Colonic mucosa (tissue), 4 donors: ENCODE results near the gene ESPNL. TPM values are rescaled to one million over a fixed set of nuclear protein-coding genes. Genes with fewer than 3 reads are reported as not detected.

ENCODE experiments used
- DNase-seq: peaks from one replicate; pipeline ENCODE4 v3.0.0-alpha.2; 2020
- H3K27ac ChIP-seq: fragments of 200-600 bp; one replicate; pipeline ENCODE4 v1.8.0; 2021
- H3K27me3 ChIP-seq: fragments of 200-600 bp; one replicate; pipeline ENCODE4 v1.8.0; 2021
- H3K36me3 ChIP-seq: fragments of 200-600 bp; one replicate; pipeline ENCODE4 v1.8.0; 2021
- H3K4me1 ChIP-seq: fragments of 200-600 bp; one replicate; pipeline ENCODE4 v1.8.0; 2021; ENCODE audit warnings: mild to moderate bottlenecking
- H3K4me3 ChIP-seq: fragments of 200-600 bp; one replicate; pipeline ENCODE4 v1.8.0; 2021
- H3K9ac ChIP-seq, 2 donors: one replicate each; pipeline ENCODE4 v1.7.0; 2013; ENCODE audit warnings: control low read depth in 2 of 2, low read depth in 2 of 2, low read length in 2 of 2
- H3K9me3 ChIP-seq: fragments of 200-600 bp; one replicate; pipeline ENCODE4 v1.8.0; 2021
- CTCF ChIP-seq: fragments of 200-600 bp; IDR thresholded peaks from one replicate; pipeline ENCODE4 v1.8.0; 2022; ENCODE audit warnings: antibody characterized with exemption, mild to moderate bottlenecking
- intact Hi-C: fragments of 100-400 bp; cut with DNase I; formaldehyde crosslinking; loops from one replicate; pipeline ENCODE4 v1.14.1; 2022
- total RNA-seq, 2 donors: library from RNA; stranded (reverse); fragmentation: NEBNext Ultra II Directional in 1 of 2; extraction: Animal tissue kit (Norgen Biotek cat#: 25700) in 1 of 2; gene quantifications; one replicate each; pipeline ENCODE4 v1.2.1, GENCODE V29; 2021
- donor health status: healthy.
- donor health status: DM: no; HTN: no; CAD: no.
- donor health status: DM: no; HTN: no; CAD: no.

Gene ESPNL
- total RNA-seq, 2 donors from 2014 or later: 0.08 to 0.12 TPM

DNA sequence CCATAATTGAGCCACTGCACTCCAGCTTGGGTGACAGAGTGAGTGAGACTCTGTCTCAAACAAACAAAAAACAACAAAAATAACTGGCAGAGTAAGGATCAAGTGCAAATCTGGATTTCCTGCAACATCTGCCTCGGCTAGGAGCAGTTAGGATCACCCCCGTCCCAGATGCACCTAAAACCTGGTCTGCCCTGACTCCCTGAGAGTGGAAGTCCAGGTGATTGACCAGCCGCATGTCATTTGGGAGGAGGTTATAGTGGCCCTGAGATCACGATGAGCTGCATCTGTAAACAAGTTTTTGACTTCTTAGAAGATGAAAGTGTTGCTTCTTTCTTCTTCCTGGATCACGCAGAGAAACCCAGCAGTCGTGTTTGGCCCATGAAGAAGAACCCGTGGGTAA is 5.0 kb upstream of the ESPNL start:
- TF ChIP-seq CTCF: no peak
- no peak overlapping the region for H3K27ac ChIP-seq
- H3K27me3 ChIP-seq: no peaks in the 10 kb centered on the region
- H3K4me3 ChIP-seq: no peak overlapping the region
- no peaks in the 10 kb centered on the region for H3K9me3 ChIP-seq
- H3K9ac ChIP-seq: no peak overlapping the region
- no peaks in the 10 kb centered on the region for H3K4me1 ChIP-seq
- DNase-seq: no peak
- intact Hi-C loops: no loop called here
- H3K36me3 ChIP-seq: no peaks in the 10 kb centered on the region

GRCh38 chr2:238096311-238097011 is 3.7 kb upstream of the ESPNL start:
- intact Hi-C loops: no loop called here
- no peaks in the 10 kb centered on the region for H3K9me3 ChIP-seq
- H3K9ac ChIP-seq: no peak overlapping the region
- no peaks in the 10 kb centered on the region for H3K4me1 ChIP-seq
- H3K4me3 ChIP-seq: no peak overlapping the region
- no peaks in the 10 kb centered on the region for H3K36me3 ChIP-seq
- TF ChIP-seq CTCF: no peak
- H3K27me3 ChIP-seq: no peaks in the 10 kb centered on the region
- no peak overlapping the region for H3K27ac ChIP-seq
- DNase-seq: no peak

- Histone ChIP-seq H3K4me3 (no peak overlapping the region), H3K27ac (no peak overlapping the region), H3K27me3 (no peaks in the 10 kb centered on the region), H3K9ac (no peak overlapping the region), H3K9me3 (no peaks in the 10 kb centered on the region), H3K4me1 (no peaks in the 10 kb centered on the region), H3K36me3 (no peaks in the 10 kb centered on the region)
- TF ChIP-seq CTCF: no peak
- intact Hi-C loops: no loop called here
- DNase-seq: no peak
Measured at GRCh38 chr2:238097201-238097987, 2.7 kb upstream of the ESPNL start.

DNA sequence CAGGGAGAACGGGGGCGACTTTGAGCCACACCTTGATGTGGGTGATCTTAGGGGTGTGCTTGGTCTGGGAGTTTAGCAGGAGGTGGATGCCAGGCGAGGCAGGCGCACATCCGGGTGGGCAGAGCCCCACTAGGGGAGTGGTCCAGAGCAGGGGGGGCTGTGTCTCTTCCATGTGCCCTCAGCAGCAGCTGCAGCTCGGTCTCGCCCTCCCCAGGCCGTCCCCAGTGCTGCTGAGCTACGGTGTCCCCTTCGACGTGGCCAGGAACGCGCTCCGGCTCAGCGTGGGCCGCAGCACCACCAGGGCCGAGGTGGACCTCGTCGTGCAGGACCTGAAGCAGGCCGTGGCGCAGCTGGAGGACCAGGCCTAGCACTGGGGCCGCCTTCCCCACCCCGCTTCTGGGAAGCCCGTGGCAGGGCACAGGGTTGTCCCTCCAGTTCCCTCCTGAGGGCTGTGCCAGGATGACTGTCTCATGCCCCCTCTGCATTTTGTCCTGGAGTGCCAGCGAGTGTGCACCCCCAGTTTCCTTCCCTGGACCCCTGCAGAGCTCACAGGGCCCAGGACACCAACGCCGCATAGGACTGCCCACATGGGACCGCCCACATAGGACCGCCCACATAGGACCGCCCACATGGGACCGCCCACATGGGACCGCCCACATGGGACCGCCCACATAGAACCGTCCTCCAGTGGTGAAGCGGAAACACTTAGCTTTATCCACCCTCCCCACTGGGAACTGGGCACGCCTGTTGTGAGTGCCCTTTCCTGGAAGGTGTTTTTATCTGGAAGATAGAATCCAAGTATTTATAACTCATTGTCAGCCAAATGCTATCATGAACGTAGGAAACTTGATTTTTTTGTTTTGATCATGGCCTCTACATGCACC is 1.9 kb upstream of the ESPNL start:
- Histone ChIP-seq H3K27me3 (no peaks in the 10 kb centered on the region), H3K4me3 (no peak overlapping the region), H3K27ac (peak overlapping the region; percentile 69), H3K9ac (peak overlapping the region; percentile 30 to 63), H3K36me3 (no peaks in the 10 kb centered on the region), H3K9me3 (no peaks in the 10 kb centered on the region), H3K4me1 (no peaks in the 10 kb centered on the region)
- no peak for TF ChIP-seq CTCF
- DNase-seq: peak; percentile 89
- intact Hi-C loops: no loop called here
